Stomach smooth muscle (tissue), 2 donors: Measurements from ENCODE around the gene DNMT3A.
A peak's percentile ranks its signal among the peaks of the same experiment; 100 is the strongest.

Experiments used
- H3K27ac ChIP-seq: one replicate; pipeline ENCODE4 v1.7.0; 2013; ENCODE audit warnings: mild to moderate bottlenecking, low read length, inconsistent platforms
- H3K27me3 ChIP-seq, 2 donors: one replicate each; pipeline ENCODE4 v1.7.0; 2013; ENCODE audit warnings: low read length in 2 of 2; ENCODE audit not compliant: insufficient read depth in 2 of 2, control insufficient read depth in 1 of 2
- H3K36me3 ChIP-seq, 2 donors: one replicate each; pipeline ENCODE4 v1.7.0; 2013; ENCODE audit warnings: low read length in 2 of 2; ENCODE audit not compliant: control insufficient read depth in 2 of 2, insufficient read depth in 2 of 2
- H3K4me1 ChIP-seq: one replicate; pipeline ENCODE4 v1.7.0; 2013; ENCODE audit warnings: low read length; ENCODE audit not compliant: control insufficient read depth, insufficient read depth
- H3K4me3 ChIP-seq, 2 donors: one replicate each; pipeline ENCODE4 v1.7.0; 2013; ENCODE audit warnings: low read length in 2 of 2
- H3K9ac ChIP-seq, 2 donors: one replicate each; pipeline ENCODE4 v1.7.0; 2013; ENCODE audit warnings: low read length in 2 of 2, mild to moderate bottlenecking in 1 of 2
- H3K9me3 ChIP-seq, 2 donors: one replicate each; pipeline ENCODE4 v1.7.0; 2013; ENCODE audit warnings: low read length in 2 of 2; ENCODE audit not compliant: control insufficient read depth in 2 of 2
- donor health status: healthy.
- donor health status: Pancreatic carcinoma.

The DNMT3A gene

GRCh38 chr2:25249785-25250184 is 91.9 kb downstream of the DNMT3A start:
- no peaks in the 10 kb centered on the region for H3K27me3 ChIP-seq
- peaks cover 21% of the 10 kb centered on the region for H3K4me1 ChIP-seq
- peaks cover 36 to 44% of the 10 kb centered on the region in 2 donors for H3K36me3 ChIP-seq
- no peak overlapping the region for H3K9ac ChIP-seq
- no peak overlapping the region for H3K27ac ChIP-seq
- no peaks in the 10 kb centered on the region for H3K9me3 ChIP-seq
- H3K4me3 ChIP-seq, result no peak overlapping the region

- Histone ChIP-seq H3K27ac (no peak overlapping the region), H3K9me3 (no peaks in the 10 kb centered on the region), H3K4me1 (peaks cover 15% of the 10 kb centered on the region), H3K36me3 (peaks cover 46 to 50% of the 10 kb centered on the region in 2 donors), H3K9ac (no peak overlapping the region), H3K4me3 (no peak overlapping the region), H3K27me3 (no peaks in the 10 kb centered on the region)
Measured at GRCh38 chr2:25247792-25248512, 93.8 kb downstream of the DNMT3A start.

GRCh38 chr2:25246558-25247290 is 95.0 kb downstream of the DNMT3A start:
- no peaks in the 10 kb centered on the region for H3K27me3 ChIP-seq
- no peaks in the 10 kb centered on the region for H3K9me3 ChIP-seq
- peaks cover 6% of the 10 kb centered on the region for H3K4me1 ChIP-seq
- no peak overlapping the region for H3K4me3 ChIP-seq
- H3K36me3 ChIP-seq, result peaks cover 54 to 56% of the 10 kb centered on the region in 2 donors
- H3K9ac ChIP-seq, result no peak overlapping the region
- no peak overlapping the region for H3K27ac ChIP-seq

- Histone ChIP-seq H3K36me3 (peaks cover 61 to 63% of the 10 kb centered on the region in 2 donors), H3K4me3 (no peak overlapping the region)
Measured at GRCh38 chr2:25246001-25246400, 95.7 kb downstream of the DNMT3A start.

GRCh38 chr2:25245141-25245540 is 96.6 kb downstream of the DNMT3A start:
- Histone ChIP-seq H3K27ac (no peak overlapping the region), H3K36me3 (peaks cover 67 to 72% of the 10 kb centered on the region in 2 donors), H3K27me3 (no peaks in the 10 kb centered on the region), H3K9me3 (no peaks in the 10 kb centered on the region), H3K4me1 (no peaks in the 10 kb centered on the region), H3K4me3 (no peak overlapping the region), H3K9ac (no peak overlapping the region)

More at GRCh38 chr2:25246001-25246400, 95.7 kb downstream of the DNMT3A start:
- no peak overlapping the region for H3K9ac ChIP-seq
- no peak overlapping the region for H3K27ac ChIP-seq
- H3K27me3 ChIP-seq, result no peaks in the 10 kb centered on the region
- no peaks in the 10 kb centered on the region for H3K4me1 ChIP-seq
- H3K9me3 ChIP-seq, result no peaks in the 10 kb centered on the region

- peaks cover 74 to 81% of the 10 kb centered on the region in 2 donors for H3K36me3 ChIP-seq
- H3K27me3 ChIP-seq, result no peaks in the 10 kb centered on the region
- no peak overlapping the region for H3K9ac ChIP-seq
- H3K27ac ChIP-seq, result no peak overlapping the region
- no peaks in the 10 kb centered on the region for H3K9me3 ChIP-seq
- H3K4me3 ChIP-seq, result no peak overlapping the region
- H3K4me1 ChIP-seq, result no peaks in the 10 kb centered on the region
Measured at GRCh38 chr2:25243995-25244394, 97.7 kb downstream of the DNMT3A start.

- no peaks in the 10 kb centered on the region for H3K9me3 ChIP-seq
- H3K27ac ChIP-seq, result peak overlapping the region; percentile 31
- H3K36me3 ChIP-seq, result peaks cover 82 to 83% of the 10 kb centered on the region in 2 donors
- no peak overlapping the region for H3K9ac ChIP-seq
- H3K4me3 ChIP-seq, result no peak overlapping the region
- H3K27me3 ChIP-seq, result no peaks in the 10 kb centered on the region
- no peaks in the 10 kb centered on the region for H3K4me1 ChIP-seq
Measured at GRCh38 chr2:25241452-25241851, 100.3 kb downstream of the DNMT3A start.

- Histone ChIP-seq H3K4me1 (no peaks in the 10 kb centered on the region), H3K36me3 (peaks cover 77% of the 10 kb centered on the region in 2 donors), H3K9ac (no peak overlapping the region), H3K27ac (peak overlapping the region; percentile 31), H3K4me3 (no peak overlapping the region), H3K27me3 (no peaks in the 10 kb centered on the region), H3K9me3 (no peaks in the 10 kb centered on the region)
Measured at GRCh38 chr2:25240636-25241035, 101.1 kb downstream of the DNMT3A start.

GRCh38 chr2:25238920-25239319 is 102.8 kb downstream of the DNMT3A start:
- H3K4me1 ChIP-seq, result no peaks in the 10 kb centered on the region
- H3K9me3 ChIP-seq, result no peaks in the 10 kb centered on the region
- H3K27ac ChIP-seq, result no peak overlapping the region
- H3K9ac ChIP-seq, result no peak overlapping the region
- no peaks in the 10 kb centered on the region for H3K27me3 ChIP-seq
- H3K36me3 ChIP-seq, result peaks cover 65 to 74% of the 10 kb centered on the region in 2 donors
- H3K4me3 ChIP-seq, result no peak overlapping the region

GRCh38 chr2:25237764-25238163 is 104.0 kb downstream of the DNMT3A start:
- H3K9ac ChIP-seq, result no peak overlapping the region
- H3K36me3 ChIP-seq, result peaks cover 61 to 76% of the 10 kb centered on the region in 2 donors

GRCh38 chr2:25236736-25237135 is 105.0 kb downstream of the DNMT3A start:
- Histone ChIP-seq H3K27me3 (no peaks in the 10 kb centered on the region), H3K27ac (no peak overlapping the region), H3K9me3 (no peaks in the 10 kb centered on the region), H3K36me3 (peaks cover 58 to 77% of the 10 kb centered on the region in 2 donors), H3K4me3 (no peak overlapping the region), H3K4me1 (no peaks in the 10 kb centered on the region), H3K9ac (no peak overlapping the region)

More at GRCh38 chr2:25237764-25238163, 104.0 kb downstream of the DNMT3A start:
- Histone ChIP-seq H3K27me3 (no peaks in the 10 kb centered on the region), H3K27ac (no peak overlapping the region), H3K9me3 (no peaks in the 10 kb centered on the region), H3K4me1 (no peaks in the 10 kb centered on the region), H3K4me3 (no peak overlapping the region)
